HEK293T (cell line): ENCODE data around the gene SCUBE1.

ENCODE experiments used
- BHLHE40 ChIP-seq: fragments of 450-650 bp; IDR thresholded peaks from 2 replicates; pipeline ENCODE4 v1.6.1; 2016; ENCODE audit warnings: mild to moderate bottlenecking, moderate library complexity, borderline replicate concordance
- CTBP1 ChIP-seq: fragments of 450-650 bp; IDR thresholded peaks from 2 replicates; pipeline ENCODE4 v1.6.1; 2016; ENCODE audit warnings: borderline replicate concordance
- ELF4 ChIP-seq: fragments of 450-650 bp; IDR thresholded peaks from 2 replicates; pipeline ENCODE4 v1.6.1; 2017; ENCODE audit warnings: antibody characterized with exemption
- FOXA1 ChIP-seq: fragments of 450-650 bp; IDR thresholded peaks from 2 replicates; pipeline ENCODE4 v1.6.1; 2016; ENCODE audit warnings: mild to moderate bottlenecking
- FOXK2 ChIP-seq: fragments of 450-650 bp; IDR thresholded peaks from 2 replicates; pipeline ENCODE4 v1.6.1; 2016; ENCODE audit warnings: mild to moderate bottlenecking
- FOXM1 ChIP-seq: fragments of 450-650 bp; IDR thresholded peaks from 2 replicates; pipeline ENCODE4 v1.6.1; 2017; ENCODE audit warnings: mild to moderate bottlenecking, borderline replicate concordance
- HDGF ChIP-seq: fragments of 450-650 bp; IDR thresholded peaks from 2 replicates; pipeline ENCODE4 v1.6.1; 2017; ENCODE audit warnings: antibody characterized with exemption, borderline replicate concordance
- NFRKB ChIP-seq: fragments of 450-650 bp; IDR thresholded peaks from 2 replicates; pipeline ENCODE4 v1.6.1; 2016; ENCODE audit warnings: mild to moderate bottlenecking, moderate library complexity
- PKNOX1 ChIP-seq: fragments of 450-650 bp; IDR thresholded peaks from 2 replicates; pipeline ENCODE4 v1.6.1; 2016
- SP1 ChIP-seq: fragments of 450-650 bp; IDR thresholded peaks from 2 replicates; pipeline ENCODE4 v1.6.1; 2017
- SUZ12 ChIP-seq: fragments of 450-650 bp; IDR thresholded peaks from 2 replicates; pipeline ENCODE4 v1.6.1; 2016; ENCODE audit warnings: mild to moderate bottlenecking
- TARDBP ChIP-seq: fragments of 450-650 bp; IDR thresholded peaks from 2 replicates; pipeline ENCODE4 v1.6.1; 2016
- ZNF384 ChIP-seq: fragments of 450-650 bp; IDR thresholded peaks from 2 replicates; pipeline ENCODE4 v1.6.1; 2016

- no peak for TF ChIP-seq TARDBP
- TF ChIP-seq NFRKB = no peak
- TF ChIP-seq FOXM1 = no peak
- TF ChIP-seq SUZ12 = no peak
- no peak for TF ChIP-seq ELF4
- no peak for TF ChIP-seq FOXA1
- TF ChIP-seq BHLHE40 = no peak
- TF ChIP-seq FOXK2 = no peak
- TF ChIP-seq HDGF = no peak
- no peak for TF ChIP-seq CTBP1
- TF ChIP-seq SP1 = no peak
- no peak for TF ChIP-seq ZNF384
- no peak for TF ChIP-seq PKNOX1
Measured at GRCh38 chr22:43267981-43268660, 75.1 kb downstream of the SCUBE1 start.
